HepG2 (cell line): ENCODE results near the gene SMIM9. TPM values are rescaled to one million over a fixed set of nuclear protein-coding genes. Genes with fewer than 3 reads are reported as not detected.
A peak's percentile ranks its signal among the peaks of the same experiment; 100 is the strongest.

Experiments
- AFF4 ChIP-seq: sonication (generic); formaldehyde crosslinking; IDR thresholded peaks from 2 replicates; pipeline ENCODE4 v1.4.0; 2020; ENCODE audit warnings: missing genetic modification reagents
- DNMT3B ChIP-seq: conservative IDR thresholded peaks from 2 replicates; pipeline ENCODE4 v1.6.1; 2016; ENCODE audit warnings: missing biosample characterization, control low read depth
- GTF3A ChIP-seq: sonication (generic); formaldehyde crosslinking; conservative IDR thresholded peaks from 2 replicates; pipeline ENCODE4 v1.4.0; 2020; ENCODE audit warnings: mild to moderate bottlenecking, missing genetic modification reagents
- HDAC2 ChIP-seq: sonication (generic); formaldehyde crosslinking; IDR thresholded peaks from 2 replicates; pipeline ENCODE4 v1.4.0; 2020; ENCODE audit warnings: missing genetic modification reagents
- HMG20A ChIP-seq: IDR thresholded peaks from 2 replicates; pipeline ENCODE4 v1.6.1; 2016; ENCODE audit warnings: borderline replicate concordance
- MATR3 ChIP-seq: sonication (generic); formaldehyde crosslinking; IDR thresholded peaks from 2 replicates; pipeline ENCODE4 v1.4.0; 2020; ENCODE audit warnings: missing genetic modification reagents
- NFKBIZ ChIP-seq: IDR thresholded peaks from 2 replicates; pipeline ENCODE4 v1.6.1; 2018; ENCODE audit warnings: missing genetic modification reagents, missing compliant biosample characterization
- NFRKB ChIP-seq: fragments of 450-650 bp; IDR thresholded peaks from 2 replicates; pipeline ENCODE4 v1.6.1; 2017
- SMAD3 ChIP-seq: sonication (generic); formaldehyde crosslinking; IDR thresholded peaks from 2 replicates; pipeline ENCODE4 v1.4.0; 2020; ENCODE audit warnings: missing genetic modification reagents
- SOX5 ChIP-seq: IDR thresholded peaks from 2 replicates; pipeline ENCODE4 v1.6.1; 2016; ENCODE audit warnings: borderline replicate concordance
- TP53 ChIP-seq: sonication (generic); formaldehyde crosslinking; conservative IDR thresholded peaks from 2 replicates; pipeline ENCODE4 v1.4.0; 2020; ENCODE audit warnings: missing genetic modification reagents
- U2AF2 ChIP-seq: fragments of 200-400 bp; formaldehyde crosslinking; IDR thresholded peaks from 2 replicates; pipeline ENCODE4 v1.6.1; 2017; ENCODE audit warnings: low read depth, mild to moderate bottlenecking, low read length
- ZBTB42 ChIP-seq: sonication (generic); formaldehyde crosslinking; IDR thresholded peaks from 2 replicates; pipeline ENCODE4 v1.5.0; 2020; ENCODE audit warnings: mild to moderate bottlenecking, missing genetic modification reagents
- ZIK1 ChIP-seq: sonication (generic); formaldehyde crosslinking; IDR thresholded peaks from 2 replicates; pipeline ENCODE4 v1.5.0; 2020; ENCODE audit warnings: mild to moderate bottlenecking, low read depth, missing genetic modification reagents, borderline replicate concordance
- ZNF253 ChIP-seq: sonication (generic); formaldehyde crosslinking; IDR thresholded peaks from 2 replicates; pipeline ENCODE4 v1.8.0; 2022; ENCODE audit warnings: mild to moderate bottlenecking, missing genetic modification reagents, borderline replicate concordance
- ZNF570 ChIP-seq: sonication (generic); formaldehyde crosslinking; IDR thresholded peaks from 2 replicates; pipeline ENCODE4 v1.4.0; 2020; ENCODE audit warnings: mild to moderate bottlenecking, missing genetic modification reagents, borderline replicate concordance
- polyA plus RNA-seq, 8 experiments: library from polyadenylated mRNA; depleted of rRNA in 3 of 8; stranded (reverse) in 7 of 8; unstranded in 1 of 8; fragments of >200 nt; fragmentation: Illumina TruSeq in 4 of 8; extraction: Trizol in 4 of 8; gene quantifications; 2 replicates each; pipeline versions ENCODE4 v1.2.1 to v1.2.3, GENCODE V29; 2011 to 2016; ENCODE audit warnings: low read depth in 4 of 8, missing spikeins in 1 of 8, mixed read lengths in 1 of 8; ENCODE audit not compliant: insufficient read depth in 1 of 8
- total RNA-seq, 5 experiments: library from RNA; depleted of rRNA; stranded (reverse); fragments of >200 nt; fragmentation: Illumina TruSeq; extraction: Trizol; gene quantifications; 2 replicates each; pipeline ENCODE4 v1.2.3, GENCODE V29; 2016; ENCODE audit warnings: low read depth in 1 of 5
- TF ChIP-seq, protein P1 (sequence below): sonication (generic); formaldehyde crosslinking; IDR thresholded peaks from 2 replicates; pipeline ENCODE4 v1.5.0; 2020; ENCODE audit warnings: mild to moderate bottlenecking, low read depth, missing genetic modification reagents, borderline replicate concordance
- TF ChIP-seq, protein P2 (sequence below): sonication (generic); formaldehyde crosslinking; IDR thresholded peaks from 2 replicates; pipeline ENCODE4 v1.9.0; 2021; ENCODE audit warnings: missing genetic modification reagents, borderline replicate concordance
- TF ChIP-seq, protein P3 (sequence below): sonication (generic); formaldehyde crosslinking; IDR thresholded peaks from 2 replicates; pipeline ENCODE4 v1.9.0; 2021; ENCODE audit warnings: missing genetic modification reagents, borderline replicate concordance

The SMIM9 gene
- total and polyA plus RNA-seq, 2 of the 13 experiments (the other 11 are each of a cell fraction or from before 2014, with no cell fraction given), result not detected

GRCh38 chrX:154799556-154800348 is 34.7 kb downstream of the SMIM9 start (continued):
- TF ChIP-seq GTF3A (CRISPR knock-in tag) (no peak), HDAC2 (CRISPR knock-in tag) (peak; percentile 23), ZNF570 (CRISPR knock-in tag) (no peak), ZBTB42 (CRISPR knock-in tag) (peak; percentile 91), SMAD3 (CRISPR knock-in tag) (no peak), NFRKB (no peak), ZNF253 (CRISPR knock-in tag) (no peak), U2AF2 (no peak), SOX5 (CRISPR knock-in tag) (peak; percentile 49), NFKBIZ (CRISPR knock-in tag) (no peak), MATR3 (no peak), DNMT3B (no peak), ZIK1 (no peak), TP53 (CRISPR knock-in tag) (no peak), AFF4 (CRISPR knock-in tag) (no peak), HMG20A (CRISPR knock-in tag) (no peak; the same call in 1 of the 2 replicates)
- TF ChIP-seq, protein P1, sequence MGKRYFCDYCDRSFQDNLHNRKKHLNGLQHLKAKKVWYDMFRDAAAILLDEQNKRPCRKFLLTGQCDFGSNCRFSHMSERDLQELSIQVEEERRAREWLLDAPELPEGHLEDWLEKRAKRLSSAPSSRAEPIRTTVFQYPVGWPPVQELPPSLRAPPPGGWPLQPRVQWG, result no peak
- TF ChIP-seq, protein P2, sequence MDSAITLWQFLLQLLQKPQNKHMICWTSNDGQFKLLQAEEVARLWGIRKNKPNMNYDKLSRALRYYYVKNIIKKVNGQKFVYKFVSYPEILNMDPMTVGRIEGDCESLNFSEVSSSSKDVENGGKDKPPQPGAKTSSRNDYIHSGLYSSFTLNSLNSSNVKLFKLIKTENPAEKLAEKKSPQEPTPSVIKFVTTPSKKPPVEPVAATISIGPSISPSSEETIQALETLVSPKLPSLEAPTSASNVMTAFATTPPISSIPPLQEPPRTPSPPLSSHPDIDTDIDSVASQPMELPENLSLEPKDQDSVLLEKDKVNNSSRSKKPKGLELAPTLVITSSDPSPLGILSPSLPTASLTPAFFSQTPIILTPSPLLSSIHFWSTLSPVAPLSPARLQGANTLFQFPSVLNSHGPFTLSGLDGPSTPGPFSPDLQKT (CRISPR knock-in tag), result no peak
- TF ChIP-seq, protein P3, sequence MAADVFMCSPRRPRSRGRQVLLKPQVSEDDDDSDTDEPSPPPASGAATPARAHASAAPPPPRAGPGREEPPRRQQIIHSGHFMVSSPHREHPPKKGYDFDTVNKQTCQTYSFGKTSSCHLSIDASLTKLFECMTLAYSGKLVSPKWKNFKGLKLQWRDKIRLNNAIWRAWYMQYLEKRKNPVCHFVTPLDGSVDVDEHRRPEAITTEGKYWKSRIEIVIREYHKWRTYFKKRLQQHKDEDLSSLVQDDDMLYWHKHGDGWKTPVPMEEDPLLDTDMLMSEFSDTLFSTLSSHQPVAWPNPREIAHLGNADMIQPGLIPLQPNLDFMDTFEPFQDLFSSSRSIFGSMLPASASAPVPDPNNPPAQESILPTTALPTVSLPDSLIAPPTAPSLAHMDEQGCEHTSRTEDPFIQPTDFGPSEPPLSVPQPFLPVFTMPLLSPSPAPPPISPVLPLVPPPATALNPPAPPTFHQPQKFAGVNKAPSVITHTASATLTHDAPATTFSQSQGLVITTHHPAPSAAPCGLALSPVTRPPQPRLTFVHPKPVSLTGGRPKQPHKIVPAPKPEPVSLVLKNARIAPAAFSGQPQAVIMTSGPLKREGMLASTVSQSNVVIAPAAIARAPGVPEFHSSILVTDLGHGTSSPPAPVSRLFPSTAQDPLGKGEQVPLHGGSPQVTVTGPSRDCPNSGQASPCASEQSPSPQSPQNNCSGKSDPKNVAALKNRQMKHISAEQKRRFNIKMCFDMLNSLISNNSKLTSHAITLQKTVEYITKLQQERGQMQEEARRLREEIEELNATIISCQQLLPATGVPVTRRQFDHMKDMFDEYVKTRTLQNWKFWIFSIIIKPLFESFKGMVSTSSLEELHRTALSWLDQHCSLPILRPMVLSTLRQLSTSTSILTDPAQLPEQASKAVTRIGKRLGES (CRISPR knock-in tag), result no peak
